ENCODE data around the gene INAFM2. TPM values are rescaled to one million over a fixed set of nuclear protein-coding genes. Genes with fewer than 3 reads are reported as not detected.

The INAFM2 gene
- total RNA-seq, 1 donor from 2014 or later = 9.9 TPM

DNA sequence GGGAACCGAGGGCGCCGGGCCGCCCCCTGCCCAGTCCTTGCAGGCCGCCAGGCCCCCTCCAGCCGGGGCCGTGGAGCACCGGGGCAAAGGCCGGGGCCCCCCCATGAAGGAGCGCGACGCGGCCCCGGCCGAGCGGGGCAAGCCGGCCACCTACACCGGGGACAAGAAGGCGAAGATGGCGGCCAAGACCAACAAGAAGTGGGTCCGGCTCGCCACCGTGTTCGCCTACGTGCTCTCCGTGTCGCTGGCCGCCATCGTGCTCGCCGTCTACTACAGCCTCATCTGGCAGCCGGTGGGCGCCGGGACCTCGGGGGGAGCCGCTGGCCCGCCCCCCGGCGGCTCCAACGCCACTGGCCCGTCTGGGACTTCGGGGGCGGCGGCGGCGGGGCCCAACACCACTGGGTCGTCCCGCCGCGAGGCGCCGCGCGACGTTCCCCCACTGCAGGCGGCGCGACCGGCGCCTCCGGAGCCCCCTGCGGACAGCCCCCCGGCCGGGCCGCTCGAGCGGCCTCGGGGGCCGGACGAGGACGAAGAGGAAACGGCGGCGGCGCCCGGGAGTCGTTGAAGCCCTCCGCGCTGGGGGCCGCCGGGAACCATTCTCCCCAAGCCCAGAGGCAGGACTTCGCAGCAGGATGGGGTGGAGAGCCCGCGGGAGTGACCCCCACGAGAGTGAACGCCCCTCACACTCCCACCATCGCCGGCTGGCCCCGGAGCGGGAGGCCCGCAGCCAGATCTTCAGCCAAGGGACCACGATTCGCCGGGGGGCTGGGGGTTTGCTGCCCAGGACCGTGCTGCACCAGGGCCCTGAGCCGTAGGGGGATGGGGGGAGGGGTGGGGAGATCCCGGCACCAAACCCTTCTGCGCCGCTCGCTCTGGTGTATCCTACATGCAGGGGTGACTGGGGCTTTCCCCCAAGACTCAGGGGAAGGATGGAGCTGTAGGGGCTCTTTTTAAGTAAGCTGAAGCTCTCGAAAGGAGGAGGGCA lies 753 bp downstream of the INAFM2 start:
- intact Hi-C loops (cut with micrococcal nuclease) = loop anchor here (1.0 to 10.0 kb wide), 2 partner anchors 17 to 911 kb away; partner anchors contain the start of genes CHP1, EXD1 and PLCB2

DNA sequence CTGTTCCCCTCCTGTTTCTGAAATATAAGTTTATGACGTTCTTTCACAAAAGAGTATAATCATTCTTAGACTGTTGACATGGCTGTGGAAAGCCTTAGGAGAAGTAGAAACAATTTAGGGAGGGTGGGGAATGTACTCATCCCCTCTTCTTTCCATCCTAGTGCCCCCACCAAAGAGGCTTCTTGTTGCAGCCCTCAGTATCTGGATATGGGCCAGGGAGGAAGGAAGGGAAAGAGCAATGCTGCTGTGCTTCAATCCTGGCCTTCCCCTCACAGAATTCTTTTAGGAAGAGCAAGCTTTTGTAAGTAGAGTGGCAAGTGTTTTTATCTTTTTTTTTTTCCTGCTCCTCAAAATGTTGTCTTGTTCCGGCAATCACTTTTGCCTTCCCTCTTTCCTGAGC lies 1.7 kb downstream of the INAFM2 start:
- intact Hi-C loops (cut with micrococcal nuclease) = loop anchor here (10.0 kb wide), 1 partner anchor 910 kb away; the partner anchor contains the start of genes CHP1 and EXD1

DNA sequence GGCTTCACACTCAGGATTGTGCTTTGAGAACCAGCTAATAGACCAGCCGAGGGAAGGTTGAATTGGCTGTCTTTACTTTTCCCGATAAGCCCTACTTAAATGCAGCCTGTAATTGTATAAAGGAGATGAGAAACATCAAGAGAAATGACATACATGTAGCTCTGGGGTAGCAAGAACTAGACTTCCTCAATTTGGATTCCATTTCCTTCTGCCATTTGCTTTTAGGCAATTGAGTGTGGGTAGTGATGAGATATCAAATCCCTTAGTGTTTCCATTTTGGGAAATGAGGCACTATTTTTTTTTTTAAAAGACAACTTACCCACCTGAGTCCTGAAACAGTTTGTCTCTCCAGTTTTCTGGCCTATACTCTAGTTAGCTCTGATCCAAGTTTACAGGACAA lies 2.2 kb downstream of the INAFM2 start:
- intact Hi-C loops (cut with micrococcal nuclease) = loop anchor here (10.0 kb wide), 1 partner anchor 909 kb away; the partner anchor contains the start of genes CHP1 and EXD1

GRCh38 chr15:40327457-40327856 lies 4.0 kb downstream of the INAFM2 start:
- intact Hi-C loops (cut with micrococcal nuclease) = loop anchor here (10.0 kb wide), 1 partner anchor 907 kb away; the partner anchor contains the start of genes CHP1 and EXD1

- intact Hi-C loops (cut with micrococcal nuclease) = loop anchor here (10.0 kb wide), 1 partner anchor 907 kb away; the partner anchor contains the start of genes CHP1 and EXD1
Measured at GRCh38 chr15:40328176-40328575, 4.7 kb downstream of the INAFM2 start.

DNA sequence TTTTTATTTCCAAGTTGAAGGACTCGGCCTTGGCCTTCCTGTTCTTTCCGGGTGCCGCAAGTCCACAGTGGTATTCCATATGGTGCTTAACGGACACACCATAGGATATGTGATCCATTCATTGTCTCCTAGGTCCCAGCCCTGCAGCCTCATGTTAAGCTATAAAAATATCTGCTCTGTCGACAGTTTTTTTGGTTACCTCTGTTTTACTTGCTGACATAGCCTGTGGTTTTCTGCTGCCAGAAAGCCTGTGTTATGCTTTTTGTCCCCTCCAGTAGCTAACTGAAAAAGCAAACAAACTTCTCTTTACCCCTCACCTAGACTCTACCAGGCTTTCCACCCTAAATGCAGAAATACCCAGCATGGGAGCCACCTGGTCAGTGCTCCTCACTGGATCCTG lies 5.3 kb downstream of the INAFM2 start:
- intact Hi-C loops (cut with micrococcal nuclease) = loop anchor here (10.0 kb wide), 1 partner anchor 906 kb away; the partner anchor contains the start of genes CHP1 and EXD1

DNA sequence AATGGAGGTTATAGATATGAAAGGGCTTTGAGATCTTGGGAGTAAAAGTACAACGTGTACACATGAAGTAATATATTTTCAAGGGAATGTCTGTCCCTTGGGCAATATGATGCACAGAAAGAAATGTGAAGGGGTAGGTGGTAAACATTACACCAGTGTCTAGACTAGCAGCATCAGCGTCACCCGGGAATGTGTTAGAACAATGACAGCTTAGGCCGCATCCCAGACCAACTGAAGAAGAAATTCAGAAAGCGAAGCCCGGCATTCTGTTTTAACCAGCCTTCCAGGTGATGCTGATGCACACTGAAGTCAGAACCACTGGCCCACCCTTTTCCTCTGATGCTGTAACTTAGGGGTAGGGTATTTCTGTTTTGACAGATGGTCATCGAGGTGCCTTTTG lies 6.3 kb downstream of the INAFM2 start:
- intact Hi-C loops (cut with micrococcal nuclease) = loop anchor here (10.0 kb wide), 1 partner anchor 905 kb away; the partner anchor contains the start of genes CHP1 and EXD1

DNA sequence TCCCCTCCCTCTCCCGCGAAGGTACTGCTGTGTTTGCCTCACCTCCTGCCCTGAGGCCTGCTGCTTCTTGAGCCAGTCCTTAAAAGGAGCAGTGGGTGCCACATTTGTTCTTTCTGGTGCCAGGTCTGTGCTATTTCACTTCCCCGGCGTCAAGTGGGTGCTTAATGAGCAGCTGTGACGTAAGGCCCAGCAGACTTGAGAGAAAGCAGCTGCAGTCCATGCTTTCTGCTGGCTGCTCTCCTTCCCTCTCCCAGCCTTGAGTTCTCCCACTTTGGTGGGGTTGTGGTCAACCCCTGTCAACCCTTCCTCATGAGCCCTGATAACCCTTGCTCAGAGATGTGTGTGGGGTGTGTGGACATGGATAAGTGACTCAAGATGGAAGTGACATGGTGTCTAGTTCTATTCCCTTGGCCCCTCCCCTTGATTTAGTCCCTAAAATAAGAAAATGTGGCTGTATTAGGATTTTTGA lies 6.9 kb downstream of the INAFM2 start:
- intact Hi-C loops (cut with micrococcal nuclease) = no loop called here

DNA sequence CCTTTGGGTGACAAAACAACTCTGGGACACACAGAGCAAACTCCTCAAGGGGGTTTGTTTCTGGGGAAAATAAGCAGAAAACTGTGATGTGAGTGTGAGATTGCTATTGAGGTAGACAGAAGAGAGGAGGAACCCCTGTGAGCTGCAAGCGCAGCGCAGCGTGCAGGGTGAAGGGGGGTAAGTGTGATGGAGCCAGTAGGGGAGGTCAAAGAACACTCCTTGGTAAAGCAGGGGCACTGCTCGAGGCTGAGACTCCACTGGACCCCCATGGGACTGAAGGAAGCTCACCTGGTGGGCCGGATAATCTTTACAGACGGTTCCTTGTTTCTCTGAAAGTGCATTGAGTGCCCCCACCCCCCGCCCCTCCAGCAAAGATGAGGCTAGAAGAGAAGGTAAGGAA lies 7.5 kb downstream of the INAFM2 start:
- intact Hi-C loops (cut with micrococcal nuclease) = no loop called here

DNA sequence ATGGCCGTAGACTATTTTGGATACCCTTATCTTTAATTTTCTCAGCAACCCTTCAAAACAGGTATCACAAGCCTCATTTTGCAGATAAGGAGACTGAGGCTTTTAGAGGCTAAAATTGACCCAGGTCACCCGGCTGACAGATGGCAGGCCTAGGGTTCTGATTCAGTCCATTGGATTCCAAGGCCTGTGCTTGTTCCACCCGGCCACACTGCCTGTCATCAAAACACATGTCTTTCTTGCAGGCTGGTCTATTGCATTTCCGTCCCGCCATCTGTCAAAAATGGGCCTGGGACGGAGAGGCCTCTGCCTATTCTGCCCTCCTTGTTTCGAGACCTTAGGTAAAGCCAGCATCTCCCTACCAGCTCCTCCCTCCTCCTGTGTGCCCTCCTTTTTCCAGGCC lies 8.1 kb downstream of the INAFM2 start:
- intact Hi-C loops (cut with micrococcal nuclease) = no loop called here

DNA sequence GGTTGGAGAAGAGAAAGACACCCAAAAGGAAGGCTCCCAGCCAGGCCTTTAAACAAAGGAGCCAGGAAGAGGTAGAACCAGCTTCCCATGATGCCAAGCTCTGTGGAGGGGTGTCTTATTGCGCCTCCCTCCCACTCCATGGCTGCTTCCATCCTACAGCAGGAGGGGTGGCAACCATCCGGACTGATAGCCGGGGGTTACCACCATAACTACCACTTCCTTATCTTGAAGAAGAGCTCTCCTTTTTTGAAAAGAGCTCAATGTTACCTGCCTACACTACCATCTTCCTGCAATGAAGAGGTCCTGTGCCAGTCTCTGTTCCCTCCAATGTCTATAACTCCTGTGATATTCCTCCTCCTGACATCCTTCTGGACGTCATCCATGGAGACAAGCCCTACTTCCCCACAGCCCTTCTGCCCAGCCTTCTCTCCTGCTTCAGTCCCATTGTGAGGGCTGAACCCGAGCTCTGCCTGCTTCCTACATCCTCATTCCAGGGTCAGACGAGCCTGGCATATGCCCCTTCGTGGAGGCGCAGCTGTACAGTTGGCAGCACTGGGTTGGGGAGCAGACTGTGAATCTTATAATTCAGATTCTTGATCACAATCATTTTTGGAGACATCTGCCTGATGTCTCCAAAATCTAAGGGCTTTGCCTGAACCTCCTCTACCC lies 8.8 kb downstream of the INAFM2 start:
- intact Hi-C loops (cut with micrococcal nuclease) = no loop called here

- intact Hi-C loops (cut with micrococcal nuclease) = no loop called here
Measured at GRCh38 chr15:40333922-40334492, 10.5 kb downstream of the INAFM2 start.

- intact Hi-C loops (cut with micrococcal nuclease) = no loop called here
Measured at GRCh38 chr15:40334541-40334940, 11.0 kb downstream of the INAFM2 start.

GRCh38 chr15:40334941-40335795 lies 11.7 kb downstream of the INAFM2 start:
- intact Hi-C loops (cut with micrococcal nuclease) = no loop called here

DNA sequence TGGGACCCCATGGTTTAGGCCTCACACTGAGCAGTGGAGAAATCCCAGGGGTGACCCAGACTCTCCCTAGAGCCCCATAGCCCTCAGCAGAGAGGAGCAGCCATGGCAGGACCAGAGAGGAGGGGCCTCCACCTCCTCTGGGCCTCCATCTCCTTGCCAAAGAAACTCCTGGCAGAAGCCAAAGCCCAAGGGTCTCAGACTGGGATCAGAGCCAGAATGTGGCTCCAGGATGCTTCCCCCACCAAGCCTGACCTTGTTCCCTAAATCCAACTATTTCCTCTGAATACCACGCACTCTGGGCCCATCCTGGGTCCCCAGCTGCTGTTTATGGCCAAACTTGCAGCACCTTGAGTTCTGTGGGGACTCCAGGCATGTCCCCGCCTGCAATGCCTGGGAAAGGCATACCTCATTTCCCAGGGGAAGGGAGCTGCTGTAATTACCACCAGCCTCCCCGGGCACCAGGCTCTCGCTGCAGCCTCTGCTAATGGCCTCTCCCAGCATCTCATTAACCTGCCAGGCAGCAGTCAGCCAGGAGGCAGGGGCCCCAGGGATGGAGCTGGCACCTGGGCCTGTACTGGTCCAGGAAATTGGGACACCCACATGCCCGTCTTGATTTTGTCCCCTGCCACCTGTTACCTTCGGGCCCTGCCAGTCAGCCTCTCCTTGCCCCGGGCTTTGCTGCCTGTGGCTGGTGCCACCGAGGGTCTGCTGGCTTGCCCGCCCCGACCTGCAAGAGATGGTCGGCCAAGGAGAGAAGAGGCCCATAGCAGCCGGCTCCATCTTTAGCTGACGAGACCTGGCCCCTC lies 12.6 kb downstream of the INAFM2 start:
- intact Hi-C loops (cut with micrococcal nuclease) = no loop called here

- intact Hi-C loops (cut with micrococcal nuclease) = no loop called here
Measured at GRCh38 chr15:40336744-40337122, 13.2 kb downstream of the INAFM2 start.

- intact Hi-C loops (cut with micrococcal nuclease) = no loop called here
Measured at GRCh38 chr15:40337597-40337996, 14.1 kb downstream of the INAFM2 start.

GRCh38 chr15:40338041-40338657 lies 14.7 kb downstream of the INAFM2 start:
- intact Hi-C loops (cut with micrococcal nuclease) = loop anchor here (1.0 kb wide), 2 partner anchors 17 to 59 kb away; no protein-coding TSS in a partner anchor

Measured in T-helper 2 cell treated with Interferon-gamma antibody and Interleukin-4, amounts not matched to agents 100 ng/mL and 5 ng/mL, for 36 hours (primary cell).